IMR-90 (cell line): ENCODE measurements around the gene PTPRF. TPM values are rescaled to one million over a fixed set of nuclear protein-coding genes. Genes with fewer than 3 reads are reported as not detected.

ENCODE experiments used
- ATAC-seq: fragments of 200-7000 bp; cut with Tn5 transposase; 2 replicates; pipeline ENCODE4 v1.9.1; 2020; ENCODE audit warnings: low read depth, mild to moderate bottlenecking, moderate library complexity
- BruUV-seq: library from RNA; stranded (reverse); fragments of 400-500 nt; replicated peaks from 2 replicates; lab custom pipeline; 2021; lab: Mats Ljungman, UMichigan
- CTCF ChIA-PET: fragments of 300-600 bp; formaldehyde crosslinking; extraction: SDS; loops from one replicate; lab custom pipeline; 2021; ENCODE audit warnings: antibody characterized with exemption; lab: Yijun Ruan, JAX
- POLR2A ChIA-PET: fragments of 300-600 bp; sonication (Branson Sonifier 250); formaldehyde crosslinking; loops from one replicate; lab custom pipeline; 2022; ENCODE audit warnings: antibody characterized with exemption; ENCODE audit not compliant: unreplicated experiment; lab: Charles Lee
- DNase-seq: peaks from one replicate; pipeline ENCODE4 v3.0.0; 2013
- H2AFZ ChIP-seq: replicated peaks from 2 replicates; pipeline ENCODE3; 2013; ENCODE audit warnings: low read length, mild to moderate bottlenecking; ENCODE audit not compliant: poor library complexity
- H2AK5ac ChIP-seq: 2 replicates; pipeline ENCODE4 v1.6.1; 2013; ENCODE audit warnings: low read depth, low read length, inconsistent platforms
- H2AK9ac ChIP-seq: replicated peaks from 2 replicates; pipeline ENCODE3; 2013; ENCODE audit warnings: mild to moderate bottlenecking, low read depth, low read length, moderate library complexity; ENCODE audit not compliant: poor library complexity
- H2BK120ac ChIP-seq: 2 replicates; pipeline ENCODE4 v1.6.1; 2013; ENCODE audit warnings: low read depth, low read length, inconsistent platforms
- H2BK15ac ChIP-seq: 3 replicates; pipeline ENCODE4 v1.6.1; 2013; ENCODE audit warnings: low read depth, low read length, inconsistent platforms
- H2BK20ac ChIP-seq: 2 replicates; pipeline ENCODE4 v1.6.1; 2013; ENCODE audit warnings: low read depth, mild to moderate bottlenecking, inconsistent platforms, low read length, moderate library complexity
- H2BK5ac ChIP-seq: 2 replicates; pipeline ENCODE4 v1.6.1; 2013; ENCODE audit warnings: mild to moderate bottlenecking, low read depth, low read length, inconsistent platforms; ENCODE audit not compliant: poor library complexity, severe bottlenecking
- H3K14ac ChIP-seq: replicated peaks from 2 replicates; pipeline ENCODE4 v1.6.1; 2013; ENCODE audit warnings: low read depth, low read length, inconsistent platforms
- H3K18ac ChIP-seq: 2 replicates; pipeline ENCODE4 v1.6.1; 2013; ENCODE audit warnings: low read depth, low read length, control low read depth
- H3K23ac ChIP-seq: 2 replicates; pipeline ENCODE4 v1.6.1; 2013; ENCODE audit warnings: low read depth, low read length, inconsistent platforms
- H3K27ac ChIP-seq: 2 replicates; pipeline ENCODE4 v1.5.1; 2013; ENCODE audit warnings: mild to moderate bottlenecking, control low read depth, low read length; ENCODE audit not compliant: insufficient read depth
- H3K27me3 ChIP-seq: 2 replicates; pipeline ENCODE4 v1.6.1; 2013; ENCODE audit warnings: low read length; ENCODE audit not compliant: control insufficient read depth, insufficient read depth
- H3K36me3 ChIP-seq: 2 replicates; pipeline ENCODE4 v1.6.1; 2013; ENCODE audit warnings: low read length, mixed read lengths; ENCODE audit not compliant: control insufficient read depth, insufficient read depth
- H3K4ac ChIP-seq: 2 replicates; pipeline ENCODE4 v1.6.1; 2013; ENCODE audit warnings: low read depth, low read length, inconsistent platforms
- H3K4me1 ChIP-seq: 2 replicates; pipeline ENCODE4 v1.6.1; 2013; ENCODE audit warnings: low read length, mixed read lengths; ENCODE audit not compliant: control insufficient read depth, insufficient read depth
- H3K4me2 ChIP-seq: 2 replicates; pipeline ENCODE4 v1.6.1; 2013; ENCODE audit warnings: low read depth, mild to moderate bottlenecking, control low read depth, low read length, moderate library complexity
- H3K4me3 ChIP-seq: 2 replicates; pipeline ENCODE4 v1.5.1; 2013; ENCODE audit warnings: low read depth, mild to moderate bottlenecking, control low read depth, low read length, moderate library complexity; ENCODE audit not compliant: insufficient read depth
- H3K56ac ChIP-seq: 2 replicates; pipeline ENCODE4 v1.6.1; 2013; ENCODE audit warnings: low read length, inconsistent platforms; ENCODE audit not compliant: insufficient read depth; ENCODE audit errors: extremely low read depth
- H3K79me1 ChIP-seq, 2 experiments: 2 replicates each; pipeline ENCODE4 v1.6.1; 2013; ENCODE audit warnings: low read length in 2 of 2, inconsistent platforms in 1 of 2, low read depth in 1 of 2
- H3K9ac ChIP-seq: 2 replicates; pipeline ENCODE4 v1.6.1; 2013; ENCODE audit warnings: low read depth, low read length, control low read depth
- H3K9me1 ChIP-seq: 2 replicates; pipeline ENCODE4 v1.6.1; 2013; ENCODE audit warnings: low read length, inconsistent platforms; ENCODE audit not compliant: insufficient read depth
- H3K9me3 ChIP-seq: 2 replicates; pipeline ENCODE4 v1.6.1; 2013; ENCODE audit warnings: low read length; ENCODE audit not compliant: control insufficient read depth, insufficient read depth
- H4K20me1 ChIP-seq: 2 replicates; pipeline ENCODE4 v1.6.1; 2013; ENCODE audit warnings: low read length, inconsistent platforms; ENCODE audit not compliant: insufficient read depth
- H4K5ac ChIP-seq: 2 replicates; pipeline ENCODE4 v1.6.1; 2013; ENCODE audit warnings: mild to moderate bottlenecking, low read depth, low read length, control low read depth
- H4K8ac ChIP-seq, 2 experiments: 2 replicates each; pipeline ENCODE4 v1.6.1; 2013; ENCODE audit warnings: low read depth in 2 of 2, low read length in 2 of 2, control low read depth in 1 of 2, inconsistent platforms in 1 of 2
- H4K91ac ChIP-seq: 2 replicates; pipeline ENCODE4 v1.6.1; 2013; ENCODE audit warnings: low read depth, low read length, inconsistent platforms; ENCODE audit not compliant: insufficient read depth
- CTCF ChIP-seq: conservative IDR thresholded peaks from 2 replicates; pipeline ENCODE4 v1.5.1; 2012; ENCODE audit warnings: mild to moderate bottlenecking, low read depth, low read length, improper control_type of control experiment
- MXI1 ChIP-seq: IDR thresholded peaks from 2 replicates; pipeline ENCODE4 v1.6.1; 2012; ENCODE audit warnings: low read depth, mild to moderate bottlenecking, low read length, moderate library complexity, borderline replicate concordance
- POLR2A ChIP-seq: IDR thresholded peaks from 2 replicates; pipeline ENCODE4 v1.6.1; 2012; ENCODE audit warnings: mild to moderate bottlenecking, low read depth, low read length
- RCOR1 ChIP-seq: IDR thresholded peaks from 2 replicates; pipeline ENCODE4 v1.6.1; 2012; ENCODE audit warnings: mild to moderate bottlenecking, low read length, improper control_type of control experiment; ENCODE audit not compliant: insufficient replicate concordance
- RFX5 ChIP-seq: IDR thresholded peaks from 2 replicates; pipeline ENCODE4 v1.8.0; 2012; ENCODE audit warnings: low read depth, mild to moderate bottlenecking, low read length, moderate library complexity
- SMC3 ChIP-seq: fragments of 150-350 bp; IDR thresholded peaks from 2 replicates; pipeline ENCODE4 v1.6.1; 2016; ENCODE audit warnings: low read depth, mild to moderate bottlenecking, antibody characterized with exemption, low read length, moderate library complexity
- WGBS, 2 experiments: methylation state at CpG; one replicate each; pipeline versions ENCODE4 v1.1.5 to v1.1.7; 2013; ENCODE audit warnings: missing lambda C conversion rate in 2 of 2; ENCODE audit not compliant: insufficient read length in 1 of 2; ENCODE audit errors: extremely low coverage in 2 of 2; 5-methylcytosine and 5-hydroxymethylcytosine counted together
- dilution Hi-C: fragments of 300-500 bp; cut with HindIII; formaldehyde crosslinking; loops from one replicate; pipeline ENCODE4 v1.14.3; 2018; ENCODE audit warnings: low sequenced_read_pairs; ENCODE audit not compliant: unreplicated experiment
- in situ Hi-C: fragments of 300-500 bp; cut with MboI; formaldehyde crosslinking; loops from 3 replicates; pipeline ENCODE4 v1.14.3; 2019; ENCODE audit warnings: low sequenced_read_pairs, inconsistent platforms, mixed read lengths
- intact Hi-C: fragments of 100-400 bp; cut with micrococcal nuclease; formaldehyde crosslinking; loops from 2 replicates; pipeline ENCODE4 v1.10.0; 2022
- polyA plus RNA-seq, 3 experiments: library from polyadenylated mRNA; depleted of rRNA; stranded (reverse); fragments of >200 nt; gene quantifications; 2 replicates each; pipeline ENCODE4 v1.2.3, GENCODE V29; 2012; ENCODE audit warnings: low replicate concordance in 1 of 3
- total RNA-seq: library from RNA; depleted of rRNA; stranded (reverse); fragments of >200 nt; gene quantifications from 2 replicates; pipeline ENCODE4 v1.2.3, GENCODE V29; 2012

Gene PTPRF
- total and polyA plus RNA-seq, 2 of the 4 experiments (the other 2 are of a cell fraction) = 25.8 to 92.3 TPM

DNA sequence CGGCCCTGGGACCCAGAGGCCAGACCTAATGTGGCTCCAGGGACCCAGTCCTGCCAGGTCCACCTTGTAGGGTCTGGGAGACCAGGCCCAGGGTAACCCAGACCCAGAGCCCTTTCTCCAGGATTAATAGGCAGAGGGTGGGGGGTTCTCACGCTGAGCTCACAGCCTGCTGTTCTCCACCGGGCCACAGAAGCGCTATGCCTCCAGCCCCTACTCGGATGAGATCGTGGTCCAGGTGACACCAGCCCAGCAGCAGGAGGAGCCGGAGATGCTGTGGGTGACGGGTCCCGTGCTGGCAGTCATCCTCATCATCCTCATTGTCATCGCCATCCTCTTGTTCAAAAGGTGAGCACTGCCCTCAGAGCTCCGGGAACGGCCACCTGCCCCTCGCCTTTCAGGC lies 75.9 kb downstream of the PTPRF start:
- Histone ChIP-seq H2BK15ac (no peak overlapping the region), H3K4me2 (no peak overlapping the region), H2BK5ac (no peak overlapping the region), H3K23ac (no peak overlapping the region), H3K4me1 (no peaks in the 10 kb centered on the region), H3K56ac (no peak overlapping the region), H2AK9ac (peak overlapping the region; percentile 53), H3K27ac (no peak overlapping the region), H3K9ac (no peak overlapping the region), H3K27me3 (no peaks in the 10 kb centered on the region), H2BK20ac (no peak overlapping the region), H4K5ac (no peak overlapping the region), H3K4ac (no peak overlapping the region), H2AFZ (no peak overlapping the region), H4K8ac (no peak overlapping the region), H2BK120ac (no peak overlapping the region), H3K18ac (no peak overlapping the region), H2AK5ac (no peak overlapping the region), H3K9me1 (no peaks in the 10 kb centered on the region), H3K9me3 (no peaks in the 10 kb centered on the region), H4K91ac (no peak overlapping the region), H4K20me1 (no peaks in the 10 kb centered on the region; the same call in none of the 2 replicates), H3K14ac (no peak overlapping the region), H3K4me3 (no peak overlapping the region), H3K79me1 (no peaks in the 10 kb centered on the region), H3K36me3 (peaks cover 73% of the 10 kb centered on the region)
- in situ Hi-C loops = no loop called here
- dilution Hi-C loops = no loop called here
- WGBS, 2 experiments = 100% methylated on average over 7 of the region's 13 CpGs; no CpG with 5 or more reads in 1 of the 2 experiments
- TF ChIP-seq POLR2A = no peak
- TF ChIP-seq CTCF = no peak
- no peak for TF ChIP-seq MXI1
- TF ChIP-seq SMC3 = no peak
- TF ChIP-seq RFX5 = no peak
- TF ChIP-seq RCOR1 = no peak
- BruUV-seq = no TSS peak
- no peak for DNase-seq
- ChIA-PET POLR2A (no interaction called here), CTCF (no interaction called here)
- no peak for ATAC-seq
- intact Hi-C loops = no loop called here
